ENCODE results near the gene KCNMA1. TPM values are rescaled to one million over a fixed set of nuclear protein-coding genes. Genes with fewer than 3 reads are reported as not detected.

Gene KCNMA1
- total RNA-seq, 4 donors from 2014 or later: 68.4 to 170 (median 119) TPM

- H3K4me3 ChIP-seq: no peak overlapping the region
- intact Hi-C loops (cut with DNase I; ENCODE audit: low total_unique reads): no loop called here
- H3K36me3 ChIP-seq: no peaks in the 10 kb centered on the region
- no peak overlapping the region for H3K27ac ChIP-seq
- 63 to 93% methylated on average over 1 to 2 of the region's 2 CpGs for WGBS, 2 donors (ENCODE audit: low coverage in 1 of 2)
- no peak for DNase-seq
- H3K4me1 ChIP-seq: no peaks in the 10 kb centered on the region
- no peak for TF ChIP-seq CTCF (IDR thresholded peaks at IDR 0.05)
- no peak for TF ChIP-seq EP300 (IDR thresholded peaks at IDR 0.05; ENCODE audit: low read depth)
- TF ChIP-seq POLR2AphosphoS5 (IDR thresholded peaks at IDR 0.05): no peak
- TF ChIP-seq POLR2A (IDR thresholded peaks at IDR 0.05): no peak
- no peaks in the 10 kb centered on the region for H3K27me3 ChIP-seq
- in situ Hi-C loops (cut with MboI; ENCODE audit: low pct_ligation_motif_present in 1 of 4, low pct_unique_long_range_greater_than_20kb in 1 of 4, low sequenced_read_pairs in 3 of 4): no loop called here
- no peaks in the 10 kb centered on the region for H3K9me3 ChIP-seq
Measured at GRCh38 chr10:76959111-76959510, 678.5 kb downstream of the KCNMA1 start.

GRCh38 chr10:76954838-76955237, 682.8 kb downstream of the KCNMA1 start:
- Histone ChIP-seq H3K27me3 (no peaks in the 10 kb centered on the region), H3K27ac (no peak overlapping the region), H3K9me3 (no peaks in the 10 kb centered on the region), H3K4me3 (no peak overlapping the region), H3K4me1 (no peaks in the 10 kb centered on the region), H3K36me3 (no peaks in the 10 kb centered on the region)
- intact Hi-C loops (cut with DNase I; ENCODE audit: low total_unique reads) (no loop called here), in situ Hi-C loops (cut with MboI; ENCODE audit: low pct_ligation_motif_present in 1 of 4, low pct_unique_long_range_greater_than_20kb in 1 of 4, low sequenced_read_pairs in 3 of 4) (no loop called here)
- no peak for TF ChIP-seq CTCF (IDR thresholded peaks at IDR 0.05)
- TF ChIP-seq EP300 (IDR thresholded peaks at IDR 0.05; ENCODE audit: low read depth): no peak
- no peak for TF ChIP-seq POLR2AphosphoS5 (IDR thresholded peaks at IDR 0.05)
- no peak for TF ChIP-seq POLR2A (IDR thresholded peaks at IDR 0.05)
- 66 to 82% methylated on average over 1 to 3 of the region's 3 CpGs for WGBS, 2 donors (ENCODE audit: low coverage in 1 of 2)
- no peak for DNase-seq

GRCh38 chr10:76950354-76950753, 687.3 kb downstream of the KCNMA1 start:
- Histone ChIP-seq H3K4me1 (no peaks in the 10 kb centered on the region), H3K9me3 (no peaks in the 10 kb centered on the region), H3K36me3 (no peaks in the 10 kb centered on the region), H3K4me3 (no peak overlapping the region), H3K27ac (no peak overlapping the region), H3K27me3 (no peaks in the 10 kb centered on the region)
- no peak for DNase-seq
- WGBS, 2 donors (ENCODE audit: low coverage in 1 of 2): 40% methylated on average over 1 of the region's 1 CpG; no CpG with 5 or more reads in 1 of the 2 donors
- in situ Hi-C loops (cut with MboI; ENCODE audit: low pct_ligation_motif_present in 1 of 4, low pct_unique_long_range_greater_than_20kb in 1 of 4, low sequenced_read_pairs in 3 of 4): no loop called here
- TF ChIP-seq POLR2AphosphoS5 (IDR thresholded peaks at IDR 0.05) (no peak), CTCF (IDR thresholded peaks at IDR 0.05) (no peak)
- intact Hi-C loops (cut with DNase I; ENCODE audit: low total_unique reads): no loop called here

GRCh38 chr10:76946270-76946669, 691.3 kb downstream of the KCNMA1 start:
- in situ Hi-C loops (cut with MboI; ENCODE audit: low pct_ligation_motif_present in 1 of 4, low pct_unique_long_range_greater_than_20kb in 1 of 4, low sequenced_read_pairs in 3 of 4) (no loop called here), intact Hi-C loops (cut with DNase I; ENCODE audit: low total_unique reads) (no loop called here)
- Histone ChIP-seq H3K27me3 (no peaks in the 10 kb centered on the region), H3K4me3 (no peak overlapping the region), H3K9me3 (no peaks in the 10 kb centered on the region), H3K4me1 (no peaks in the 10 kb centered on the region), H3K27ac (no peak overlapping the region), H3K36me3 (no peaks in the 10 kb centered on the region)
- DNase-seq: no peak
- 64% methylated on average over 1 of the region's 1 CpG; no CpG with 5 or more reads in 1 of the 2 donors for WGBS, 2 donors (ENCODE audit: low coverage in 1 of 2)
- TF ChIP-seq POLR2AphosphoS5 (IDR thresholded peaks at IDR 0.05) (no peak), EP300 (IDR thresholded peaks at IDR 0.05; ENCODE audit: low read depth) (no peak), POLR2A (IDR thresholded peaks at IDR 0.05) (no peak), CTCF (IDR thresholded peaks at IDR 0.05) (no peak)
